Stimulated activated CD4-positive, alpha-beta T cell treated with anti-CD3 and anti-CD28 coated beads, Interleukin-4, amount 100 ng/mL, for 24 hours (primary cell): ENCODE results near the gene CCNJL.

Experiments used
- DNase-seq: peaks from one replicate; pipeline ENCODE4 v3.0.0-alpha.2; 2020

Gene CCNJL

GRCh38 chr5:160211352-160211751 is 101.0 kb downstream of the CCNJL start:
- no peak for DNase-seq

- no peak for DNase-seq
These were observed 101.8 kb downstream of the CCNJL start for GRCh38 chr5:160210606-160211005.

GRCh38 chr5:160209917-160210316 is 102.4 kb downstream of the CCNJL start:
- no peak for DNase-seq

- no peak for DNase-seq
These were observed 105.3 kb downstream of the CCNJL start for GRCh38 chr5:160207061-160207460.
